HepG2 (cell line): ENCODE results near the gene TRPV4. TPM values are rescaled to one million over a fixed set of nuclear protein-coding genes. Genes with fewer than 3 reads are reported as not detected.

Source experiments
- GZF1 ChIP-seq: sonication (generic); formaldehyde crosslinking; IDR thresholded peaks from 2 replicates; pipeline ENCODE4 v1.5.1; 2020; ENCODE audit warnings: mild to moderate bottlenecking, missing genetic modification reagents
- JUNB ChIP-seq: sonication (generic); formaldehyde crosslinking; IDR thresholded peaks from 2 replicates; pipeline ENCODE4 v1.8.0; 2022; ENCODE audit warnings: missing genetic modification reagents, mild to moderate bottlenecking, borderline replicate concordance
- MBNL3 ChIP-seq: fragments of 250-450 bp; sonication (Bioruptor Pico); conservative IDR thresholded peaks from 2 replicates; pipeline ENCODE4 v1.8.0; 2022; ENCODE audit warnings: mild to moderate bottlenecking, inconsistent platforms
- PCBP2 ChIP-seq: fragments of 200-400 bp; formaldehyde crosslinking; optimal IDR thresholded peaks from 2 replicates; pipeline ENCODE3; 2018; ENCODE audit warnings: low read length, low read depth; ENCODE audit not compliant: poor library complexity, severe bottlenecking
- SAP130 ChIP-seq: IDR thresholded peaks from 2 replicates; pipeline ENCODE4 v1.6.1; 2016; ENCODE audit warnings: low read depth
- ZNF484 ChIP-seq: sonication (generic); formaldehyde crosslinking; IDR thresholded peaks from 2 replicates; pipeline ENCODE4 v1.5.1; 2020; ENCODE audit warnings: mild to moderate bottlenecking, low read depth, missing genetic modification reagents, borderline replicate concordance
- polyA plus RNA-seq, 8 experiments: library from polyadenylated mRNA; depleted of rRNA in 3 of 8; stranded (reverse) in 7 of 8; unstranded in 1 of 8; fragments of >200 nt; fragmentation: Illumina TruSeq in 4 of 8; extraction: Trizol in 4 of 8; gene quantifications; 2 replicates each; pipeline versions ENCODE4 v1.2.1 to v1.2.3, GENCODE V29; 2011 to 2016; ENCODE audit warnings: low read depth in 4 of 8, missing spikeins in 1 of 8, mixed read lengths in 1 of 8; ENCODE audit not compliant: insufficient read depth in 1 of 8
- total RNA-seq, 5 experiments: library from RNA; depleted of rRNA; stranded (reverse); fragments of >200 nt; fragmentation: Illumina TruSeq; extraction: Trizol; gene quantifications; 2 replicates each; pipeline ENCODE4 v1.2.3, GENCODE V29; 2016; ENCODE audit warnings: low read depth in 1 of 5
- TF ChIP-seq, protein P1 (sequence below): sonication (generic); formaldehyde crosslinking; IDR thresholded peaks from 2 replicates; pipeline ENCODE4 v1.9.0; 2022; ENCODE audit warnings: low read depth, missing genetic modification reagents
- TF ChIP-seq, protein P2 (sequence below): sonication (generic); formaldehyde crosslinking; IDR thresholded peaks from 2 replicates; pipeline ENCODE4 v1.5.0; 2020; ENCODE audit warnings: mild to moderate bottlenecking, missing genetic modification reagents
- TF ChIP-seq, protein P3 (sequence below): IDR thresholded peaks from 2 replicates; pipeline ENCODE4 v1.6.1; 2012; ENCODE audit warnings: low read length, improper control_type of control experiment
- TF ChIP-seq, protein P4 (sequence below): sonication (generic); formaldehyde crosslinking; IDR thresholded peaks from 2 replicates; pipeline ENCODE4 v1.4.0; 2020; ENCODE audit warnings: missing genetic modification reagents
- TF ChIP-seq, protein P5 (sequence below): sonication (generic); formaldehyde crosslinking; IDR thresholded peaks from 2 replicates; pipeline ENCODE4 v1.5.1; 2020; ENCODE audit warnings: mild to moderate bottlenecking, missing genetic modification reagents, borderline replicate concordance
- TF ChIP-seq, protein P6 (sequence below): sonication (generic); formaldehyde crosslinking; IDR thresholded peaks from 2 replicates; pipeline ENCODE4 v1.5.1; 2020; ENCODE audit warnings: mild to moderate bottlenecking, missing genetic modification reagents, borderline replicate concordance

The TRPV4 gene
- total and polyA plus RNA-seq, 2 of the 13 experiments (the other 11 are each of a cell fraction or from before 2014, with no cell fraction given), result 0.66 to 4.7 TPM

DNA sequence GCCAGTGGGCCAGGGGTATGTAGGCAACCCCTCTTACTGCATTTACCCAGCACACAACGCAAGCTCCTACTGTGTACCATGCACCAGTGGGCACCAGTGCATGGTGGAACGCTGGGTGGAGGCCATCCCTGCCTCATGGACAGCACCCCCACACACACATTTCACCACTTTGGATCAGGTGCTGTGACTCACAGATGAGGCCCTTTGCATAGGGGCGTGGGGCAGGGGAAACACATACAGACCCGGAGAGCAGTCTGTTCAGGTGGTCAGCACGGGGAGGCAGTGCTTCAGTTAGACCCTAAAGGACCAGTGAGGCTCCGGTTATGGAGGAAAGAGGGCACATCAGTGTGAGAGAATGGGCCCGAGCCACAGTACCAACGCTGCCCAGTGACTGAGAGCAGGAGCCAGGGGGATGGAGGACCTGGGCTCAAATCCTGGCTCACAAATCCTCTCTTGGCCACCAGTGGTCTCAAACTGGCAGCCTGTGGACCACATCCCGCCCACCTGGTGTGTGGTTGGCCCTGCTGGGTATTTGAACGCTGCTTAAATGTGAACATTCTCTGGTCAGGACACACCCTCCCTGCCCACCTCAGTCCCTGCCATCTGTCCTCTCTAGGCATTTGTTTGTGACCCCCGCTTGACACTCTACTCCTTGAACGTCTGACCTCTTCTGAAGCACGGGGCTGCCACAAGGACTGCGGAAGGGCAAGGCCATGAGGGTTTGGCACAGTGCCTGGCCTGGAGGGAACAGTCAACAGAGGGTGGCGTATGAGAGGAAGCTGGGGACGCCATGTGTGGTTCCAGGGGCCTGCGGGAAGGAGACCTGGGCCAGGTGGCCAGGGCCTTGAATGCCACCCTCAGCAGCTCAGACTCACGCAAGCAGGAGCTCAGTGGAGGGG, 72.9 kb downstream of the TRPV4 start (continued):
- TF ChIP-seq, protein P1, sequence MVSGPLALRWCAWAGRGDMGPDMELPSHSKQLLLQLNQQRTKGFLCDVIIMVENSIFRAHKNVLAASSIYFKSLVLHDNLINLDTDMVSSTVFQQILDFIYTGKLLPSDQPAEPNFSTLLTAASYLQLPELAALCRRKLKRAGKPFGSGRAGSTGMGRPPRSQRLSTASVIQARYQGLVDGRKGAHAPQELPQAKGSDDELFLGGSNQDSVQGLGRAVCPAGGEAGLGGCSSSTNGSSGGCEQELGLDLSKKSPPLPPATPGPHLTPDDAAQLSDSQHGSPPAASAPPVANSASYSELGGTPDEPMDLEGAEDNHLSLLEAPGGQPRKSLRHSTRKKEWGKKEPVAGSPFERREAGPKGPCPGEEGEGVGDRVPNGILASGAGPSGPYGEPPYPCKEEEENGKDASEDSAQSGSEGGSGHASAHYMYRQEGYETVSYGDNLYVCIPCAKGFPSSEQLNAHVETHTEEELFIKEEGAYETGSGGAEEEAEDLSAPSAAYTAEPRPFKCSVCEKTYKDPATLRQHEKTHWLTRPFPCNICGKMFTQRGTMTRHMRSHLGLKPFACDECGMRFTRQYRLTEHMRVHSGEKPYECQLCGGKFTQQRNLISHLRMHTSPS (CRISPR knock-in tag), result peak; percentile 72; the same call in 1 of the 2 replicates
- TF ChIP-seq GZF1 (CRISPR knock-in tag) (no peak), ZNF484 (CRISPR knock-in tag) (no peak), PCBP2 (no peak), MBNL3 (no peak), JUNB (CRISPR knock-in tag) (no peak), SAP130 (CRISPR knock-in tag) (peak; percentile 44)
- TF ChIP-seq, protein P2, sequence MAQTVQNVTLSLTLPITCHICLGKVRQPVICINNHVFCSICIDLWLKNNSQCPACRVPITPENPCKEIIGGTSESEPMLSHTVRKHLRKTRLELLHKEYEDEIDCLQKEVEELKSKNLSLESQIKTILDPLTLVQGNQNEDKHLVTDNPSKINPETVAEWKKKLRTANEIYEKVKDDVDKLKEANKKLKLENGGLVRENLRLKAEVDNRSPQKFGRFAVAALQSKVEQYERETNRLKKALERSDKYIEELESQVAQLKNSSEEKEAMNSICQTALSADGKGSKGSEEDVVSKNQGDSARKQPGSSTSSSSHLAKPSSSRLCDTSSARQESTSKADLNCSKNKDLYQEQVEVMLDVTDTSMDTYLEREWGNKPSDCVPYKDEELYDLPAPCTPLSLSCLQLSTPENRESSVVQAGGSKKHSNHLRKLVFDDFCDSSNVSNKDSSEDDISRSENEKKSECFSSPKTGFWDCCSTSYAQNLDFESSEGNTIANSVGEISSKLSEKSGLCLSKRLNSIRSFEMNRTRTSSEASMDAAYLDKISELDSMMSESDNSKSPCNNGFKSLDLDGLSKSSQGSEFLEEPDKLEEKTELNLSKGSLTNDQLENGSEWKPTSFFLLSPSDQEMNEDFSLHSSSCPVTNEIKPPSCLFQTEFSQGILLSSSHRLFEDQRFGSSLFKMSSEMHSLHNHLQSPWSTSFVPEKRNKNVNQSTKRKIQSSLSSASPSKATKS, result no peak
- TF ChIP-seq, protein P3, sequence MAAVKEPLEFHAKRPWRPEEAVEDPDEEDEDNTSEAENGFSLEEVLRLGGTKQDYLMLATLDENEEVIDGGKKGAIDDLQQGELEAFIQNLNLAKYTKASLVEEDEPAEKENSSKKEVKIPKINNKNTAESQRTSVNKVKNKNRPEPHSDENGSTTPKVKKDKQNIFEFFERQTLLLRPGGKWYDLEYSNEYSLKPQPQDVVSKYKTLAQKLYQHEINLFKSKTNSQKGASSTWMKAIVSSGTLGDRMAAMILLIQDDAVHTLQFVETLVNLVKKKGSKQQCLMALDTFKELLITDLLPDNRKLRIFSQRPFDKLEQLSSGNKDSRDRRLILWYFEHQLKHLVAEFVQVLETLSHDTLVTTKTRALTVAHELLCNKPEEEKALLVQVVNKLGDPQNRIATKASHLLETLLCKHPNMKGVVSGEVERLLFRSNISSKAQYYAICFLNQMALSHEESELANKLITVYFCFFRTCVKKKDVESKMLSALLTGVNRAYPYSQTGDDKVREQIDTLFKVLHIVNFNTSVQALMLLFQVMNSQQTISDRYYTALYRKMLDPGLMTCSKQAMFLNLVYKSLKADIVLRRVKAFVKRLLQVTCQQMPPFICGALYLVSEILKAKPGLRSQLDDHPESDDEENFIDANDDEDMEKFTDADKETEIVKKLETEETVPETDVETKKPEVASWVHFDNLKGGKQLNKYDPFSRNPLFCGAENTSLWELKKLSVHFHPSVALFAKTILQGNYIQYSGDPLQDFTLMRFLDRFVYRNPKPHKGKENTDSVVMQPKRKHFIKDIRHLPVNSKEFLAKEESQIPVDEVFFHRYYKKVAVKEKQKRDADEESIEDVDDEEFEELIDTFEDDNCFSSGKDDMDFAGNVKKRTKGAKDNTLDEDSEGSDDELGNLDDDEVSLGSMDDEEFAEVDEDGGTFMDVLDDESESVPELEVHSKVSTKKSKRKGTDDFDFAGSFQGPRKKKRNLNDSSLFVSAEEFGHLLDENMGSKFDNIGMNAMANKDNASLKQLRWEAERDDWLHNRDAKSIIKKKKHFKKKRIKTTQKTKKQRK, result no peak
- TF ChIP-seq, protein P4, sequence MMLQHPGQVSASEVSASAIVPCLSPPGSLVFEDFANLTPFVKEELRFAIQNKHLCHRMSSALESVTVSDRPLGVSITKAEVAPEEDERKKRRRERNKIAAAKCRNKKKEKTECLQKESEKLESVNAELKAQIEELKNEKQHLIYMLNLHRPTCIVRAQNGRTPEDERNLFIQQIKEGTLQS (CRISPR knock-in tag), result no peak
- TF ChIP-seq, protein P5, sequence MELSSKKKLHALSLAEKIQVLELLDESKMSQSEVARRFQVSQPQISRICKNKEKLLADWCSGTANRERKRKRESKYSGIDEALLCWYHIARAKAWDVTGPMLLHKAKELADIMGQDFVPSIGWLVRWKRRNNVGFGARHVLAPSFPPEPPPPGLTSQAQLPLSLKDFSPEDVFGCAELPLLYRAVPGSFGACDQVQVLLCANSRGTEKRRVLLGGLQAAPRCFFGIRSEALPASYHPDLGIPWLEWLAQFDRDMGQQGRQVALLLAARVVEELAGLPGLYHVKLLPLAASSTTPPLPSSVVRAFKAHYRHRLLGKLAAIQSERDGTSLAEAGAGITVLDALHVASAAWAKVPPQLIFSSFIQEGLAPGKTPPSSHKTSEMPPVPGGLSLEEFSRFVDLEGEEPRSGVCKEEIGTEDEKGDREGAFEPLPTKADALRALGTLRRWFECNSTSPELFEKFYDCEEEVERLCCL (CRISPR knock-in tag), result no peak
- TF ChIP-seq, protein P6, sequence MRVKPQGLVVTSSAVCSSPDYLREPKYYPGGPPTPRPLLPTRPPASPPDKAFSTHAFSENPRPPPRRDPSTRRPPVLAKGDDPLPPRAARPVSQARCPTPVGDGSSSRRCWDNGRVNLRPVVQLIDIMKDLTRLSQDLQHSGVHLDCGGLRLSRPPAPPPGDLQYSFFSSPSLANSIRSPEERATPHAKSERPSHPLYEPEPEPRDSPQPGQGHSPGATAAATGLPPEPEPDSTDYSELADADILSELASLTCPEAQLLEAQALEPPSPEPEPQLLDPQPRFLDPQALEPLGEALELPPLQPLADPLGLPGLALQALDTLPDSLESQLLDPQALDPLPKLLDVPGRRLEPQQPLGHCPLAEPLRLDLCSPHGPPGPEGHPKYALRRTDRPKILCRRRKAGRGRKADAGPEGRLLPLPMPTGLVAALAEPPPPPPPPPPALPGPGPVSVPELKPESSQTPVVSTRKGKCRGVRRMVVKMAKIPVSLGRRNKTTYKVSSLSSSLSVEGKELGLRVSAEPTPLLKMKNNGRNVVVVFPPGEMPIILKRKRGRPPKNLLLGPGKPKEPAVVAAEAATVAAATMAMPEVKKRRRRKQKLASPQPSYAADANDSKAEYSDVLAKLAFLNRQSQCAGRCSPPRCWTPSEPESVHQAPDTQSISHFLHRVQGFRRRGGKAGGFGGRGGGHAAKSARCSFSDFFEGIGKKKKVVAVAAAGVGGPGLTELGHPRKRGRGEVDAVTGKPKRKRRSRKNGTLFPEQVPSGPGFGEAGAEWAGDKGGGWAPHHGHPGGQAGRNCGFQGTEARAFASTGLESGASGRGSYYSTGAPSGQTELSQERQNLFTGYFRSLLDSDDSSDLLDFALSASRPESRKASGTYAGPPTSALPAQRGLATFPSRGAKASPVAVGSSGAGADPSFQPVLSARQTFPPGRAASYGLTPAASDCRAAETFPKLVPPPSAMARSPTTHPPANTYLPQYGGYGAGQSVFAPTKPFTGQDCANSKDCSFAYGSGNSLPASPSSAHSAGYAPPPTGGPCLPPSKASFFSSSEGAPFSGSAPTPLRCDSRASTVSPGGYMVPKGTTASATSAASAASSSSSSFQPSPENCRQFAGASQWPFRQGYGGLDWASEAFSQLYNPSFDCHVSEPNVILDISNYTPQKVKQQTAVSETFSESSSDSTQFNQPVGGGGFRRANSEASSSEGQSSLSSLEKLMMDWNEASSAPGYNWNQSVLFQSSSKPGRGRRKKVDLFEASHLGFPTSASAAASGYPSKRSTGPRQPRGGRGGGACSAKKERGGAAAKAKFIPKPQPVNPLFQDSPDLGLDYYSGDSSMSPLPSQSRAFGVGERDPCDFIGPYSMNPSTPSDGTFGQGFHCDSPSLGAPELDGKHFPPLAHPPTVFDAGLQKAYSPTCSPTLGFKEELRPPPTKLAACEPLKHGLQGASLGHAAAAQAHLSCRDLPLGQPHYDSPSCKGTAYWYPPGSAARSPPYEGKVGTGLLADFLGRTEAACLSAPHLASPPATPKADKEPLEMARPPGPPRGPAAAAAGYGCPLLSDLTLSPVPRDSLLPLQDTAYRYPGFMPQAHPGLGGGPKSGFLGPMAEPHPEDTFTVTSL (CRISPR knock-in tag), result no peak
